SJSA1 (cell line): Measurements from ENCODE around the gene LRRC8E. TPM values are rescaled to one million over a fixed set of nuclear protein-coding genes. Genes with fewer than 3 reads are reported as not detected.
"Not testable (repeated sequence)": the region's sequence is repeated elsewhere in the genome, so short reads cannot be mapped to it uniquely, and the experiment has no call there.

ENCODE experiments used
- DNase-seq, 2 experiments: peaks; one replicate each; pipeline ENCODE4 v3.0.0-alpha.2; 2015 to 2020; ENCODE audit warnings: low spot score in 2 of 2, low read depth in 1 of 2
- H3K27ac ChIP-seq: fragments of 250-450 bp; sonication (Bioruptor Pico); 2 replicates; pipeline ENCODE4 v1.5.1; 2020; ENCODE audit warnings: mild to moderate bottlenecking, moderate library complexity
- H3K27me3 ChIP-seq: fragments of 250-450 bp; sonication (Bioruptor Pico); replicated peaks from 2 replicates; pipeline ENCODE4 v1.5.1; 2020; ENCODE audit warnings: mild to moderate bottlenecking, moderate library complexity
- H3K36me3 ChIP-seq: fragments of 250-450 bp; sonication (Bioruptor Pico); 2 replicates; pipeline ENCODE4 v1.5.1; 2020; ENCODE audit warnings: mild to moderate bottlenecking
- H3K4me1 ChIP-seq: fragments of 250-450 bp; sonication (Bioruptor Pico); replicated peaks from 2 replicates; pipeline ENCODE4 v1.6.1; 2021; ENCODE audit warnings: mild to moderate bottlenecking
- H3K4me3 ChIP-seq: fragments of 250-450 bp; sonication (Bioruptor Pico); 2 replicates; pipeline ENCODE4 v1.5.1; 2020; ENCODE audit warnings: mild to moderate bottlenecking
- H3K9me3 ChIP-seq: fragments of 250-450 bp; sonication (Bioruptor Pico); replicated peaks from 2 replicates; pipeline ENCODE4 v1.5.1; 2020; ENCODE audit warnings: mild to moderate bottlenecking
- total RNA-seq: library from RNA; depleted of rRNA; stranded (reverse); fragments of >200 nt; shearing (Covaris generic); gene quantifications from 2 replicates; pipeline ENCODE4 v1.2.3, GENCODE V29; 2014

The LRRC8E gene
- total RNA-seq, 1 experiment from 2014 or later, result 2.1 TPM

- H3K36me3 ChIP-seq, H3K27me3 ChIP-seq, H3K4me3 ChIP-seq, DNase-seq, H3K27ac ChIP-seq, H3K4me1 ChIP-seq, H3K9me3 ChIP-seq: not testable (repeated sequence)
Observed at GRCh38 chr19:7859087-7859486, 29.2 kb upstream of the LRRC8E start.

GRCh38 chr19:7859831-7860713 is 28.2 kb upstream of the LRRC8E start:
- H3K9me3 ChIP-seq, result no peaks in the 10 kb centered on the region
- no peak for DNase-seq
- no peaks in the 10 kb centered on the region for H3K4me1 ChIP-seq
- H3K27me3 ChIP-seq, result no peaks in the 10 kb centered on the region
- H3K27ac ChIP-seq, result no peak overlapping the region
- H3K4me3 ChIP-seq, result no peak overlapping the region
- H3K36me3 ChIP-seq, result 0 out of 2 replicates have a peak, but pooled peaks cover 2% of the 10 kb centered on the region

GRCh38 chr19:7860714-7861618 is 27.3 kb upstream of the LRRC8E start:
- Histone ChIP-seq H3K27ac (no peak overlapping the region), H3K4me3 (no peak overlapping the region), H3K4me1 (no peaks in the 10 kb centered on the region), H3K9me3 (no peaks in the 10 kb centered on the region), H3K36me3 (0 out of 2 replicates have a peak, but pooled peaks cover 2% of the 10 kb centered on the region), H3K27me3 (no peaks in the 10 kb centered on the region)
- DNase-seq, result no peak

GRCh38 chr19:7861619-7862412 is 26.5 kb upstream of the LRRC8E start:
- no peak for DNase-seq
- Histone ChIP-seq H3K36me3 (0 out of 2 replicates have a peak, but pooled peaks cover 2% of the 10 kb centered on the region), H3K27ac (no peak overlapping the region), H3K4me3 (no peak overlapping the region), H3K4me1 (no peaks in the 10 kb centered on the region), H3K27me3 (no peaks in the 10 kb centered on the region), H3K9me3 (no peaks in the 10 kb centered on the region)

- H3K4me1 ChIP-seq, result no peaks in the 10 kb centered on the region
- no peaks in the 10 kb centered on the region for H3K9me3 ChIP-seq
- H3K4me3 ChIP-seq, result no peak overlapping the region
- H3K27me3 ChIP-seq, result 0 out of 2 replicates have a peak, but pooled peaks cover under 1% of the 10 kb centered on the region
- H3K27ac ChIP-seq, result no peak overlapping the region
- H3K36me3 ChIP-seq, result 0 out of 2 replicates have a peak, but pooled peaks cover 2% of the 10 kb centered on the region
- peak in 1 of 2 experiments; percentile 44 for DNase-seq
Observed at GRCh38 chr19:7862413-7862951, 25.8 kb upstream of the LRRC8E start.

- Histone ChIP-seq H3K9me3 (no peaks in the 10 kb centered on the region), H3K4me1 (peaks cover under 1% of the 10 kb centered on the region; the same call in 1 of the 2 replicates), H3K27ac (no peak overlapping the region), H3K27me3 (peaks cover 4% of the 10 kb centered on the region; the same call in 1 of the 2 replicates), H3K4me3 (no peak overlapping the region), H3K36me3 (0 out of 2 replicates have a peak, but pooled peaks cover 2% of the 10 kb centered on the region)
- no peak for DNase-seq
Observed at GRCh38 chr19:7863157-7863970, 24.9 kb upstream of the LRRC8E start.

GRCh38 chr19:7863971-7864689 is 24.2 kb upstream of the LRRC8E start:
- no peaks in the 10 kb centered on the region for H3K9me3 ChIP-seq
- DNase-seq, result peak in 1 of 2 experiments; percentile 42
- H3K4me3 ChIP-seq, result no peak overlapping the region
- no peak overlapping the region for H3K27ac ChIP-seq
- peaks cover 4% of the 10 kb centered on the region; the same call in 1 of the 2 replicates for H3K27me3 ChIP-seq
- H3K4me1 ChIP-seq, result peaks cover 8% of the 10 kb centered on the region
- H3K36me3 ChIP-seq, result 0 out of 2 replicates have a peak, but pooled peaks cover 2% of the 10 kb centered on the region

- H3K4me1 ChIP-seq, result peaks cover 14% of the 10 kb centered on the region
- H3K27ac ChIP-seq, result no peak overlapping the region
- no peak overlapping the region for H3K4me3 ChIP-seq
- no peak for DNase-seq
- peaks cover 4% of the 10 kb centered on the region; the same call in 1 of the 2 replicates for H3K27me3 ChIP-seq
- H3K36me3 ChIP-seq, result 0 out of 2 replicates have a peak, but pooled peaks cover 2% of the 10 kb centered on the region
- no peaks in the 10 kb centered on the region; the same call in 1 of the 2 replicates for H3K9me3 ChIP-seq
Observed at GRCh38 chr19:7864690-7865074, 23.6 kb upstream of the LRRC8E start.

- Histone ChIP-seq H3K27ac (no peak overlapping the region), H3K36me3 (0 out of 2 replicates have a peak, but pooled peaks cover 2% of the 10 kb centered on the region), H3K27me3 (peaks cover 4% of the 10 kb centered on the region; the same call in 1 of the 2 replicates), H3K4me3 (no peak overlapping the region), H3K4me1 (peaks cover 17% of the 10 kb centered on the region), H3K9me3 (no peaks in the 10 kb centered on the region; the same call in 1 of the 2 replicates)
- no peak for DNase-seq
Observed at GRCh38 chr19:7865262-7865911, 22.9 kb upstream of the LRRC8E start.

GRCh38 chr19:7866399-7867091 is 21.8 kb upstream of the LRRC8E start:
- no peak overlapping the region for H3K4me3 ChIP-seq
- H3K9me3 ChIP-seq, result no peaks in the 10 kb centered on the region; the same call in 1 of the 2 replicates
- no peak overlapping the region for H3K27ac ChIP-seq
- H3K4me1 ChIP-seq, result peaks cover 18% of the 10 kb centered on the region
- peaks cover 4% of the 10 kb centered on the region; the same call in 1 of the 2 replicates for H3K27me3 ChIP-seq
- 0 out of 2 replicates have a peak, but pooled peaks cover 2% of the 10 kb centered on the region for H3K36me3 ChIP-seq
- DNase-seq, result no peak
